GM19193 (cell line): ENCODE measurements around the gene ABCA8.

Source experiments
- POLR2A ChIP-seq: IDR thresholded peaks from 4 replicates; pipeline ENCODE4 v1.6.1; 2011; ENCODE audit not compliant: insufficient read depth, insufficient read length; ENCODE audit errors: extremely low read depth

The ABCA8 gene

GRCh38 chr17:68892193-68892592 is 63.0 kb downstream of the ABCA8 start:
- no peak for TF ChIP-seq POLR2A

GRCh38 chr17:68886401-68886800 is 68.8 kb downstream of the ABCA8 start:
- TF ChIP-seq POLR2A, result no peak

GRCh38 chr17:68884888-68885287 is 70.3 kb downstream of the ABCA8 start:
- TF ChIP-seq POLR2A, result no peak

GRCh38 chr17:68878226-68878885 is 76.8 kb downstream of the ABCA8 start:
- TF ChIP-seq POLR2A, result no peak

- TF ChIP-seq POLR2A, result no peak
These were observed 83.7 kb downstream of the ABCA8 start for GRCh38 chr17:68871447-68871846.

GRCh38 chr17:68870976-68871375 is 84.2 kb downstream of the ABCA8 start:
- TF ChIP-seq POLR2A, result no peak

GRCh38 chr17:68870161-68870826 is 84.9 kb downstream of the ABCA8 start:
- TF ChIP-seq POLR2A, result no peak

GRCh38 chr17:68868708-68869107 is 86.5 kb downstream of the ABCA8 start:
- TF ChIP-seq POLR2A, result no peak

- no peak for TF ChIP-seq POLR2A
These were observed 87.3 kb downstream of the ABCA8 start for GRCh38 chr17:68867759-68868516.

- no peak for TF ChIP-seq POLR2A
These were observed 89.6 kb downstream of the ABCA8 start for GRCh38 chr17:68865584-68865983.

GRCh38 chr17:68863091-68863652 is 92.0 kb downstream of the ABCA8 start:
- no peak for TF ChIP-seq POLR2A

- TF ChIP-seq POLR2A, result no peak
These were observed 93.6 kb downstream of the ABCA8 start for GRCh38 chr17:68861602-68862001.

- no peak for TF ChIP-seq POLR2A
These were observed 94.3 kb downstream of the ABCA8 start for GRCh38 chr17:68860941-68861340.

GRCh38 chr17:68854452-68854851 is 100.7 kb downstream of the ABCA8 start:
- no peak for TF ChIP-seq POLR2A

GRCh38 chr17:68853439-68853838 is 101.8 kb downstream of the ABCA8 start:
- TF ChIP-seq POLR2A, result no peak
